Measurements from ENCODE around the gene THSD4.

- no peak for TF ChIP-seq POLR2A (IDR thresholded peaks at IDR 0.05; ENCODE audit: low read length)
- no peak for TF ChIP-seq EP300 (IDR thresholded peaks at IDR 0.05)
- no peak for TF ChIP-seq CTCF (IDR thresholded peaks at IDR 0.05)
- no peak for TF ChIP-seq MAX (IDR thresholded peaks at IDR 0.05)
- TF ChIP-seq NPAS2 (CRISPR knock-in tag; IDR thresholded peaks at IDR 0.05; ENCODE audit: borderline replicate concordance), result no peak
These were observed 584.7 kb downstream of the THSD4 start for GRCh38 chr15:71699977-71700376.

Measured in A549 (cell line).